B cell (primary cell): ENCODE measurements around the gene SFSWAP. TPM values are rescaled to one million over a fixed set of nuclear protein-coding genes. Genes with fewer than 3 reads are reported as not detected.
A peak's percentile ranks its signal among the peaks of the same experiment; 100 is the strongest.

Experiments used
- ATAC-seq: fragments of 200-7000 bp; cut with Tn5 transposase; one replicate; pipeline ENCODE4 v1.10.0; 2021; ENCODE audit warnings: low read depth, mild to moderate bottlenecking, moderate number of reproducible peaks, moderate library complexity
- CTCF ChIA-PET: fragments of 350-600 bp; sonication (Branson Sonifier 250); formaldehyde crosslinking; loops from one replicate; lab custom pipeline; 2021; ENCODE audit warnings: antibody characterized with exemption, inconsistent platforms; lab: Charles Lee
- POLR2A ChIA-PET: fragments of 350-600 bp; sonication (Branson Sonifier 250); formaldehyde crosslinking; loops from one replicate; lab custom pipeline; 2021; ENCODE audit warnings: antibody characterized with exemption; lab: Charles Lee
- DNase-seq: peaks from one replicate; pipeline ENCODE4 v3.0.0; 2013
- H2AFZ ChIP-seq: 2 replicates; pipeline ENCODE4 v1.6.1; 2012; ENCODE audit warnings: mild to moderate bottlenecking, low read depth, low read length; ENCODE audit not compliant: insufficient read depth, poor library complexity, severe bottlenecking
- H3K27ac ChIP-seq, 2 donors: 1 replicate in 1 of 2; 2 replicates in 1 of 2; pipeline ENCODE4 v1.5.1; 2012 to 2013; ENCODE audit warnings: low read length in 2 of 2, mild to moderate bottlenecking in 2 of 2, moderate library complexity in 1 of 2
- H3K27me3 ChIP-seq, 4 experiments: fragments of 200-600 bp in 1 of 4; sonication (generic) in 1 of 4; replicated peaks in 1 of 4; 1 replicate in 2 of 4; 2 replicates in 2 of 4; pipeline versions ENCODE4 v1.6.1 to v1.7.0; 2013 to 2016; ENCODE audit warnings: low read length in 3 of 4, mild to moderate bottlenecking in 2 of 4, mixed read lengths in 1 of 4, moderate library complexity in 1 of 4; ENCODE audit not compliant: insufficient read depth in 4 of 4, control insufficient read depth in 3 of 4; ENCODE audit errors: control extremely low read depth in 1 of 4
- H3K36me3 ChIP-seq, 2 experiments: replicated peaks in 1 of 2; 1 replicate in 1 of 2; 2 replicates in 1 of 2; pipeline versions ENCODE4 v1.6.1 to v1.7.1; 2013; ENCODE audit warnings: low read length in 1 of 2; ENCODE audit not compliant: insufficient read depth in 2 of 2, control insufficient read depth in 1 of 2; ENCODE audit errors: control extremely low read depth in 1 of 2, extremely low read depth in 1 of 2
- H3K4me1 ChIP-seq, 2 donors: fragments of 200-600 bp in 1 of 2; sonication (generic) in 1 of 2; 1 replicate in 1 of 2; 2 replicates in 1 of 2; pipeline versions ENCODE4 v1.5.1 to v1.6.1; 2013 to 2017; ENCODE audit warnings: low read length in 2 of 2; ENCODE audit not compliant: control insufficient read depth in 2 of 2, insufficient read depth in 2 of 2
- H3K4me2 ChIP-seq: replicated peaks from 2 replicates; pipeline ENCODE3; 2012; ENCODE audit warnings: mild to moderate bottlenecking, low read depth, low read length; ENCODE audit not compliant: poor library complexity, severe bottlenecking
- H3K4me3 ChIP-seq, 5 experiments: fragments of 200-600 bp in 1 of 5; sonication (generic) in 1 of 5; 1 replicate in 3 of 5; 2 replicates in 2 of 5; pipeline versions ENCODE4 v1.5.1 to v1.7.0; 2011 to 2016; ENCODE audit warnings: low read length in 4 of 5, mild to moderate bottlenecking in 4 of 5, low read depth in 2 of 5, control low read depth in 1 of 5, moderate library complexity in 1 of 5; ENCODE audit not compliant: insufficient read depth in 1 of 5; ENCODE audit errors: control extremely low read depth in 1 of 5, extremely low read depth in 1 of 5
- H3K79me2 ChIP-seq: fragments of 200-600 bp; sonication (generic); one replicate; pipeline ENCODE4 v1.6.0; 2016; ENCODE audit warnings: low read length; ENCODE audit not compliant: control insufficient read depth, insufficient read depth
- H3K9ac ChIP-seq: fragments of 200-600 bp; sonication (generic); 2 replicates; pipeline ENCODE4 v1.6.1; 2017; ENCODE audit warnings: mild to moderate bottlenecking, low read length, moderate library complexity
- H3K9me3 ChIP-seq, 3 donors: one replicate each; pipeline versions ENCODE4 v1.6.1 to v1.7.1; 2013; ENCODE audit warnings: low read length in 2 of 3; ENCODE audit not compliant: control insufficient read depth in 2 of 3, insufficient read depth in 1 of 3; ENCODE audit errors: control extremely low read depth in 1 of 3
- H4K20me1 ChIP-seq: 2 replicates; pipeline ENCODE4 v1.6.0; 2012; ENCODE audit warnings: mild to moderate bottlenecking, low read length; ENCODE audit not compliant: insufficient read depth, control insufficient read depth, poor library complexity, severe bottlenecking
- H3K27ac Mint-ChIP-seq: one replicate; pipeline ENCODE4 v1.8.0; 2021; ENCODE audit warnings: mixed read lengths
- H3K27me3 Mint-ChIP-seq: one replicate; pipeline ENCODE4 v1.8.0; 2021; ENCODE audit warnings: mixed read lengths
- H3K4me1 Mint-ChIP-seq: one replicate; pipeline ENCODE4 v1.8.0; 2021; ENCODE audit warnings: mixed read lengths
- H3K4me3 Mint-ChIP-seq: one replicate; pipeline ENCODE4 v1.8.0; 2021; ENCODE audit warnings: mixed read lengths
- H3K9me3 Mint-ChIP-seq: one replicate; pipeline ENCODE4 v1.8.0; 2022; ENCODE audit warnings: mixed read lengths; ENCODE audit not compliant: insufficient read depth
- CTCF ChIP-seq: fragments of 200-600 bp; IDR thresholded peaks from one replicate; pipeline ENCODE4 v1.8.0; 2022; ENCODE audit warnings: antibody characterized with exemption, mild to moderate bottlenecking
- EZH2 ChIP-seq: IDR thresholded peaks from 2 replicates; pipeline ENCODE4 v1.6.1; 2012; ENCODE audit warnings: borderline replicate concordance, low read depth, mild to moderate bottlenecking, moderate library complexity, low read length; ENCODE audit not compliant: insufficient read depth, poor library complexity, severe bottlenecking
- WGBS: methylation state at CpG from one replicate; pipeline ENCODE4 v1.1.5; 2013; ENCODE audit warnings: missing lambda C conversion rate; ENCODE audit not compliant: insufficient coverage; 5-methylcytosine and 5-hydroxymethylcytosine counted together
- intact Hi-C: fragments of 100-400 bp; cut with micrococcal nuclease; formaldehyde crosslinking; loops from one replicate; pipeline ENCODE4 v1.10.0; 2022
- polyA plus RNA-seq: library from polyadenylated mRNA; depleted of rRNA; stranded (reverse); fragments of >200 nt; gene quantifications from 2 replicates; pipeline ENCODE4 v1.2.3, GENCODE V29; 2012
- total RNA-seq, 2 donors: library from RNA; stranded (reverse); fragments of 120-200 nt in 1 of 2; gene quantifications; 1 replicate in 1 of 2; 2 replicates in 1 of 2; pipeline versions ENCODE4 v1.2.3 to v1.2.4, GENCODE V29; 2013 to 2022

The SFSWAP gene
- total and polyA plus RNA-seq, 2 donors (not counting 1 experiment from before 2014, with no cell fraction given) = 69.3 to 122 TPM

- no peak overlapping the region for H2AFZ ChIP-seq
- no peaks in the 10 kb centered on the region for H3K9me3 Mint-ChIP-seq
- H3K4me3 Mint-ChIP-seq = no peak overlapping the region
- ChIA-PET POLR2A (interaction anchor here (0.7 kb wide), 1 partner anchor 14 kb away, joined by 3 read pairs; no protein-coding TSS in a partner anchor), CTCF (interaction anchor here (1.6 kb wide), 1 partner anchor 39 kb away, joined by 4 read pairs; no protein-coding TSS in a partner anchor)
- TF ChIP-seq CTCF (no peak), EZH2 (no peak)
- DNase-seq = no peak
- H3K4me2 ChIP-seq = no peak overlapping the region
- H3K9ac ChIP-seq = no peak overlapping the region
- peaks cover 0 to 47% of the 10 kb centered on the region in 2 experiments for H3K36me3 ChIP-seq
- H3K4me1 ChIP-seq = peaks cover 16 to 23% of the 10 kb centered on the region in 2 donors
- H3K4me3 ChIP-seq = no peak overlapping the region
- no peaks in the 10 kb centered on the region for H3K9me3 ChIP-seq
- no peaks in the 10 kb centered on the region for H3K79me2 ChIP-seq
- no peaks in the 10 kb centered on the region for H3K27me3 Mint-ChIP-seq
- H3K27ac ChIP-seq = no peak overlapping the region
- 97% methylated on average over 7 of the region's 7 CpGs for WGBS
- H3K4me1 Mint-ChIP-seq = peaks cover 23% of the 10 kb centered on the region
- intact Hi-C loops = no loop called here
- ATAC-seq = no peak
- no peaks in the 10 kb centered on the region for H4K20me1 ChIP-seq
- no peaks in the 10 kb centered on the region for H3K27me3 ChIP-seq
- no peak overlapping the region for H3K27ac Mint-ChIP-seq
These were observed 83.2 kb downstream of the SFSWAP start for GRCh38 chr12:131794061-131794460.

- peak overlapping the region; percentile 53 for H3K27ac Mint-ChIP-seq
- H3K36me3 ChIP-seq = peaks cover 0 to 49% of the 10 kb centered on the region in 2 experiments
These were observed 83.7 kb downstream of the SFSWAP start for GRCh38 chr12:131794573-131794972.

More at GRCh38 chr12:131794573-131794972, 83.7 kb downstream of the SFSWAP start:
- no peaks in the 10 kb centered on the region for H3K9me3 Mint-ChIP-seq
- peaks cover 23% of the 10 kb centered on the region for H3K4me1 Mint-ChIP-seq
- Histone ChIP-seq H4K20me1 (no peaks in the 10 kb centered on the region), H3K9me3 (no peaks in the 10 kb centered on the region), H3K4me2 (no peak overlapping the region), H3K4me3 (no peak overlapping the region), H3K4me1 (peaks cover 16 to 23% of the 10 kb centered on the region in 2 donors), H3K27me3 (no peaks in the 10 kb centered on the region), H2AFZ (no peak overlapping the region), H3K27ac (no peak overlapping the region), H3K9ac (no peak overlapping the region), H3K79me2 (no peaks in the 10 kb centered on the region)
- CTCF ChIA-PET = no interaction called here
- intact Hi-C loops = no loop called here
- POLR2A ChIA-PET = interaction anchor here (0.6 to 0.7 kb wide), 2 partner anchors 8 to 14 kb away, joined by 3 to 9 read pairs; no protein-coding TSS in a partner anchor
- DNase-seq = no peak
- no peak overlapping the region for H3K4me3 Mint-ChIP-seq
- TF ChIP-seq CTCF (no peak), EZH2 (no peak)
- no peak for ATAC-seq
- 98% methylated on average over 9 of the region's 10 CpGs for WGBS
- H3K27me3 Mint-ChIP-seq = no peaks in the 10 kb centered on the region
